Colonic mucosa (tissue), 4 donors: ENCODE data around the gene CAPN10. TPM values are rescaled to one million over a fixed set of nuclear protein-coding genes. Genes with fewer than 3 reads are reported as not detected.

Experiments
- DNase-seq: peaks from one replicate; pipeline ENCODE4 v3.0.0-alpha.2; 2020
- H3K27ac ChIP-seq: fragments of 200-600 bp; one replicate; pipeline ENCODE4 v1.8.0; 2021
- H3K27me3 ChIP-seq: fragments of 200-600 bp; one replicate; pipeline ENCODE4 v1.8.0; 2021
- H3K36me3 ChIP-seq: fragments of 200-600 bp; one replicate; pipeline ENCODE4 v1.8.0; 2021
- H3K4me1 ChIP-seq: fragments of 200-600 bp; one replicate; pipeline ENCODE4 v1.8.0; 2021; ENCODE audit warnings: mild to moderate bottlenecking
- H3K4me3 ChIP-seq: fragments of 200-600 bp; one replicate; pipeline ENCODE4 v1.8.0; 2021
- H3K9ac ChIP-seq, 2 donors: one replicate each; pipeline ENCODE4 v1.7.0; 2013; ENCODE audit warnings: control low read depth in 2 of 2, low read depth in 2 of 2, low read length in 2 of 2
- H3K9me3 ChIP-seq: fragments of 200-600 bp; one replicate; pipeline ENCODE4 v1.8.0; 2021
- intact Hi-C: fragments of 100-400 bp; cut with DNase I; formaldehyde crosslinking; loops from one replicate; pipeline ENCODE4 v1.14.1; 2022
- total RNA-seq, 2 donors: library from RNA; stranded (reverse); fragmentation: NEBNext Ultra II Directional in 1 of 2; extraction: Animal tissue kit (Norgen Biotek cat#: 25700) in 1 of 2; gene quantifications; one replicate each; pipeline ENCODE4 v1.2.1, GENCODE V29; 2021
- TF ChIP-seq, protein P1 (sequence below): fragments of 200-600 bp; IDR thresholded peaks from one replicate; pipeline ENCODE4 v1.8.0; 2022; ENCODE audit warnings: antibody characterized with exemption, mild to moderate bottlenecking
- donor health status: healthy.
- donor health status: DM: no; HTN: no; CAD: no.
- donor health status: DM: no; HTN: no; CAD: no.

The CAPN10 gene
- total RNA-seq, 2 donors from 2014 or later: 29.1 to 47.8 TPM

DNA sequence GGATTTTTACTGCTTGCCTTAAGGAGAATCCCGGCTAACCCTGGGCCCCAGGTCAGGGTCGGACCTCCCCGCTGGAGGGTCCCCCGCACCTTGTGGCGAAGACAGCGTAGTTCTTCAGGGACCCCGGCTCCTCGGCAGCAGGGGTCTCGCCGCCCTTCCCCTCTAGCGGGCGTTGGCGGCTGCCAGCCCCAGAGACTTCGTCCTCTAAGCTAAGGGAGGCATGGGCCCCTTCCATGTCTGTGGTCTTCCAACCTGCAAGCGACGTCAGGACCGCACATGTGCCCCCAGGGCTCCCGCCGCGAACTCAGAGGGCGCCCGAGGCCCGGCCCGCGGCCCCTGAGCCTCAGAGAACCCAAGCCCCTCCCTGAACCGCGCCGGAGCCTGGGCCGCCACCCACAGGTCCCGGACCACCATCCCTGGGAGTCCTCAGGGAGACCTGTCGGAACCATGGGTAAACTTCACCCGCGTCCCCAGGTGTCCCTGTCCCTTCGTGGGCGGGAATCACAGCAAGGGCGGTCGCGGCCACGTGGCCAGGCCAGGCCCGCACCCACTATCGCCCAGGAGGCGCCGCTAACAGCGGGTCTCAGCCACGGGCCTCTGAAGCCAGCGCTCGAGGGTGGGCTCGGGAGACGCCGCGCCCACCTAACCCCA is 29.3 kb upstream of the CAPN10 start:
- Histone ChIP-seq H3K36me3 (no peaks in the 10 kb centered on the region), H3K9me3 (no peaks in the 10 kb centered on the region), H3K27me3 (no peaks in the 10 kb centered on the region), H3K9ac (peak overlapping the region in 1 of 2 donors; percentile 24), H3K4me3 (peak overlapping the region; percentile 46), H3K27ac (no peak overlapping the region), H3K4me1 (peaks cover 28% of the 10 kb centered on the region)
- DNase-seq: peak; percentile 22
- intact Hi-C loops: no loop called here
- TF ChIP-seq, protein P1, sequence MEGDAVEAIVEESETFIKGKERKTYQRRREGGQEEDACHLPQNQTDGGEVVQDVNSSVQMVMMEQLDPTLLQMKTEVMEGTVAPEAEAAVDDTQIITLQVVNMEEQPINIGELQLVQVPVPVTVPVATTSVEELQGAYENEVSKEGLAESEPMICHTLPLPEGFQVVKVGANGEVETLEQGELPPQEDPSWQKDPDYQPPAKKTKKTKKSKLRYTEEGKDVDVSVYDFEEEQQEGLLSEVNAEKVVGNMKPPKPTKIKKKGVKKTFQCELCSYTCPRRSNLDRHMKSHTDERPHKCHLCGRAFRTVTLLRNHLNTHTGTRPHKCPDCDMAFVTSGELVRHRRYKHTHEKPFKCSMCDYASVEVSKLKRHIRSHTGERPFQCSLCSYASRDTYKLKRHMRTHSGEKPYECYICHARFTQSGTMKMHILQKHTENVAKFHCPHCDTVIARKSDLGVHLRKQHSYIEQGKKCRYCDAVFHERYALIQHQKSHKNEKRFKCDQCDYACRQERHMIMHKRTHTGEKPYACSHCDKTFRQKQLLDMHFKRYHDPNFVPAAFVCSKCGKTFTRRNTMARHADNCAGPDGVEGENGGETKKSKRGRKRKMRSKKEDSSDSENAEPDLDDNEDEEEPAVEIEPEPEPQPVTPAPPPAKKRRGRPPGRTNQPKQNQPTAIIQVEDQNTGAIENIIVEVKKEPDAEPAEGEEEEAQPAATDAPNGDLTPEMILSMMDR: peak; percentile 15

DNA sequence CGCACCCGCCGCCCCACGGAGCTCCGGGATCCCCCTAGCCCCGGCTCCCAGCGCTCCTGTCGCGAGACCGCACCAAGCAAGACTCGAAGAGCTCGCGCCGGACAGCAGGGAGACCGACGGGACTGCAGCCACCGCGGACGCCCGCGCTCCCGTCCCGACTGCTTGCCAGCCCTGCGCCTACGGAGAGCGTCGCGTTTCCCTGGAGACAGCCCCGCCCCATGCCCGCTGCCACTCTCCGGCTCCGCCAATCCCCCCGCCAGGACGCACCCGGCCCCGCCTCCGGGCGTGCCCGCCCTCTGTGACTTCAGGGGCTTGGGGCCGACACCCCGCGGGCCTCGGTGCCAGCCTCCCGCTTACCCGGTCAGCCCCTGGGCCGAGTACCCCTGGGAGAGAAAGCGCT is 28.7 kb upstream of the CAPN10 start, which contains the start of gene ANKMY1:
Gene ANKMY1 (minus strand): TSS at position 181 of the 400 bp plus-strand sequence. CDS start 653 bp downstream, outside the sequence.
- H3K4me3 ChIP-seq: peak within 1 kb of the TSS; percentile 46
- no peaks in the 10 kb centered on the region for H3K9me3 ChIP-seq
- TF ChIP-seq, protein P1: no peak
- no peaks in the 10 kb centered on the region for H3K27me3 ChIP-seq
- no peaks in the 10 kb centered on the region for H3K36me3 ChIP-seq
- peak within 1 kb of the TSS in 1 of 2 donors; percentile 24 for H3K9ac ChIP-seq
- H3K4me1 ChIP-seq: peaks cover 28% of the 10 kb centered on the region
- intact Hi-C loops: no loop called here
- H3K27ac ChIP-seq: no peak within 1 kb of the TSS
- DNase-seq: peak; percentile 83

DNA sequence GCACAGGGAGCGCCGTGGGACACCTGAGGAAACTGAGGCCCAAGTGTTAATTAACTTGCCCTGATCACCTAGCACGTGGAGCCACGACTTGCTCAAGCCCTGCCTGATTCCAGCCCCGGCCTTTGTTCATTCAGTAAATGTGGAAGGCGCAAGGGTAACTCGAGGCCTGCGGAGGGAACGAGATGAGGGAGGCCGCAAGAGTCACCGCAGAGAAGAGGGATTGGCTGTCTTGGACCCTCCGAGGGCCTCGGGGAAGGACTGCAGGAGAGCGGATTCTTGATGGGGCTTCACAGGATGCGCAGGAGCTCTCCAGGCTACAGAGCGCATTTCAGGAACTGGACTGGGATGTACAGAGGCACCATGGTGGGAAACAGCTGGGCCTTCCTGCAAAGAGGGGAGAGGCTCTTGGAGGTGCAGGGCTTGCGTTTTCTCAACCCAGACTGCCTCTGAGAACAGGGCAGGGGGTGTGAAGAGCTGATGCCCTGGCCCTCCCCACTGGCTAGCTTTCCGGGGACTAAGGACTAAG is 28.2 kb upstream of the CAPN10 start:
- intact Hi-C loops: no loop called here

DNA sequence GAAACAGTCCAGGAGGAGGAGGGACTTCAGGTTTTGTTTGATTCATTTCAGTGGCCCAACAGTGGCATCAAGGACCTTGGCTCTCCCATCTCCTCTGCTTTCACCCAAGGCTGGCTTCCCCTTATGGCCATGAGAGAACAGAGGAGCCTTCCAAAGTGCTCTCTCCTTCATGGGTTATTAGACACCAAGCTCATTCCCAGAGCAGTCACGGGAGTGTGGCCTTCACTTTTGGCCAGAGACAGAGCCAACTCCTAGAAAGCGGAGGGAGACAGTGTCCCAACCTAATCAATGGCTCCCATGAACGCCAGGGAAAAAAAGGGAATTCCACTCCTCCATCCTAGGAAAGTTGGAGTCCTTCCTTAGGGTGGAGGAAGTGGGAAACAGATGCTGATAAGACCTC is 27.2 kb upstream of the CAPN10 start:
- Histone ChIP-seq H3K36me3 (no peaks in the 10 kb centered on the region), H3K9me3 (no peaks in the 10 kb centered on the region), H3K27me3 (no peaks in the 10 kb centered on the region), H3K4me3 (no peak overlapping the region), H3K27ac (no peak overlapping the region), H3K4me1 (peaks cover 28% of the 10 kb centered on the region), H3K9ac (no peak overlapping the region)
- intact Hi-C loops: no loop called here
- TF ChIP-seq, protein P1: no peak
- DNase-seq: no peak

More for the DNA sequence above, 28.2 kb upstream of the CAPN10 start:
- Histone ChIP-seq H3K36me3 (no peaks in the 10 kb centered on the region), H3K27ac (no peak overlapping the region), H3K9ac (no peak overlapping the region), H3K9me3 (no peaks in the 10 kb centered on the region), H3K4me1 (peaks cover 28% of the 10 kb centered on the region), H3K4me3 (peak overlapping the region; percentile 46), H3K27me3 (no peaks in the 10 kb centered on the region)
- no peak for DNase-seq
- TF ChIP-seq, protein P1: no peak

DNA sequence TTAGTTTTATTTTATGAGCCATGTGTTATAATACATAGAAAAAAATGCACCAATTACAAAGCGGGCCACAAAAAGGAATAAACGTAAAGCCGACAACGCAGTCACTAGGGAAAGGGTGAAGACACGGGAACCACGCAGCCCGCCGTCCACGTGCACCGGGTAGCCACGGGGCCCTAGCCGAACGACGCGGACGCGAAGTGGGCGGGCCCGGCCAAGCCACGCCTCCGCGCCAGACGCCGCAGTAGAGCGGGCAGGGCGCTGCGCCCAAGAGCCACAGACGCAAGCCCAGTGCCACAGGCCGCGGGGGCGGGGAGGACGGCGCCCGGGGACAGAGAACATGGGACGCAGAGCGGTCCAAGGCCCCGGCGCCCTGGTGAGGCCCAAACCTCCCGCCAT is 26.5 kb upstream of the CAPN10 start, which contains the start of gene DUSP28:
Gene DUSP28 (plus strand): TSS at position 274 of the 396 bp plus-strand sequence. CDS start 328 bp downstream, outside the sequence.
- H3K4me3 ChIP-seq: peak within 1 kb of the TSS; percentile 83
- H3K36me3 ChIP-seq: no peaks in the 10 kb centered on the region
- TF ChIP-seq, protein P1: no peak
- H3K27me3 ChIP-seq: no peaks in the 10 kb centered on the region
- intact Hi-C loops: no loop called here
- H3K9me3 ChIP-seq: no peaks in the 10 kb centered on the region
- peaks cover 28% of the 10 kb centered on the region for H3K4me1 ChIP-seq
- peak within 1 kb of the TSS; percentile 98 for H3K27ac ChIP-seq
- DNase-seq: peak; percentile 93
- H3K9ac ChIP-seq: peak within 1 kb of the TSS; percentile 83 to 87
